ENCODE data around the gene NDFIP2.

Gene NDFIP2

DNA sequence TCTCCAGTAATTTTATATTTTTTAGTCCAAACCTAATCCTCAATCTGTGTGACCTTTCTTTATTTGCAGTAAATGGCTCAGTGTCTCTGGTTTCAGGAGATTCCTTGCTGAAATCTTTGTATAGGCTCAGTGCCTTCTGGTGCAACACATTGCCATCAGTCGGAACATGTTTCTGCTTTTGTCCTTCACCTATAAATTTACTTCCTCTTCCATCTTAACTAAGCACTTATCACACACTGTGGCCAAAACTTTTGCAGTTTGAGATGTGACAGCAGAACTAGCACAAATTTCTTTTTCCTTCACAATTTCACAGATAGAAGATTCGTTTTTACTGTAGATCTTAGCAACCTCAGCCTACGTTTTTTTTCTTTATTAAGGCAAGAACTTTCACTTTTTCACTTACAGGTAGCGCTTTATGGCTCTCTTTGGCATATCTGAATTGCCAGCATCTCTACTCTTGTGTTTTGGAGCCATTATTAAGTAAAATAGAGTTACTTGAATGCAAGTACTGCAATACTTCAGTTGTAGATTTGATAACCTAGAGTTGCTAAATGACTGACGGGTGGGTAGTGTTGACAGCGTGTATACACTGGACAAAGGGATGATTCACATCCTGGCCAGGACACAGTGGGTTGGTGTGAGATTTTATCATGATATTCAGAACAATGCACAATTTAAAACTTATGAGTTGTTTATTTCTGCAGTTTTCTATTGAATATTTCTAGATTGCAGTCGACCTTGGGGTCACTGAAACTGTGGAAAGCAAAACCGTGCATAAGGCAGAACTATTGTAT lies 44.3 kb downstream of the NDFIP2 start:
- ATAC-seq: no peak
- TF ChIP-seq, protein P1, sequence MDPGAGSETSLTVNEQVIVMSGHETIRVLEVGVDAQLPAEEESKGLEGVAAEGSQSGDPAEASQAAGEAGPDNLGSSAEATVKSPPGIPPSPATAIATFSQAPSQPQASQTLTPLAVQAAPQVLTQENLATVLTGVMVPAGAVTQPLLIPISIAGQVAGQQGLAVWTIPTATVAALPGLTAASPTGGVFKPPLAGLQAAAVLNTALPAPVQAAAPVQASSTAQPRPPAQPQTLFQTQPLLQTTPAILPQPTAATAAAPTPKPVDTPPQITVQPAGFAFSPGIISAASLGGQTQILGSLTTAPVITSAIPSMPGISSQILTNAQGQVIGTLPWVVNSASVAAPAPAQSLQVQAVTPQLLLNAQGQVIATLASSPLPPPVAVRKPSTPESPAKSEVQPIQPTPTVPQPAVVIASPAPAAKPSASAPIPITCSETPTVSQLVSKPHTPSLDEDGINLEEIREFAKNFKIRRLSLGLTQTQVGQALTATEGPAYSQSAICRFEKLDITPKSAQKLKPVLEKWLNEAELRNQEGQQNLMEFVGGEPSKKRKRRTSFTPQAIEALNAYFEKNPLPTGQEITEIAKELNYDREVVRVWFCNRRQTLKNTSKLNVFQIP (CRISPR knock-in tag; IDR thresholded peaks at IDR 0.05; ENCODE audit: borderline replicate concordance, low read depth): no peak
- TF ChIP-seq TCF4 (CRISPR knock-in tag; IDR thresholded peaks at IDR 0.05; ENCODE audit: borderline replicate concordance): no peak
- TF ChIP-seq CSDC2 (CRISPR knock-in tag; IDR thresholded peaks at IDR 0.05): no peak
- no peak for TF ChIP-seq ZNF565 (CRISPR knock-in tag; conservative IDR thresholded peaks at IDR 0.05; ENCODE audit: low read depth)
- TF ChIP-seq, protein P2, sequence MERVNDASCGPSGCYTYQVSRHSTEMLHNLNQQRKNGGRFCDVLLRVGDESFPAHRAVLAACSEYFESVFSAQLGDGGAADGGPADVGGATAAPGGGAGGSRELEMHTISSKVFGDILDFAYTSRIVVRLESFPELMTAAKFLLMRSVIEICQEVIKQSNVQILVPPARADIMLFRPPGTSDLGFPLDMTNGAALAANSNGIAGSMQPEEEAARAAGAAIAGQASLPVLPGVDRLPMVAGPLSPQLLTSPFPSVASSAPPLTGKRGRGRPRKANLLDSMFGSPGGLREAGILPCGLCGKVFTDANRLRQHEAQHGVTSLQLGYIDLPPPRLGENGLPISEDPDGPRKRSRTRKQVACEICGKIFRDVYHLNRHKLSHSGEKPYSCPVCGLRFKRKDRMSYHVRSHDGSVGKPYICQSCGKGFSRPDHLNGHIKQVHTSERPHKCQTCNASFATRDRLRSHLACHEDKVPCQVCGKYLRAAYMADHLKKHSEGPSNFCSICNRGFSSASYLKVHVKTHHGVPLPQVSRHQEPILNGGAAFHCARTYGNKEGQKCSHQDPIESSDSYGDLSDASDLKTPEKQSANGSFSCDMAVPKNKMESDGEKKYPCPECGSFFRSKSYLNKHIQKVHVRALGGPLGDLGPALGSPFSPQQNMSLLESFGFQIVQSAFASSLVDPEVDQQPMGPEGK (CRISPR knock-in tag; IDR thresholded peaks at IDR 0.05; ENCODE audit: borderline replicate concordance): no peak
- no peak for TF ChIP-seq PPARA (CRISPR knock-in tag; IDR thresholded peaks at IDR 0.05; ENCODE audit: borderline replicate concordance)
- TF ChIP-seq BACH2 (CRISPR knock-in tag; IDR thresholded peaks at IDR 0.05; ENCODE audit: borderline replicate concordance): no peak
- TF ChIP-seq ESRRG (CRISPR knock-in tag; IDR thresholded peaks at IDR 0.05): no peak

DNA sequence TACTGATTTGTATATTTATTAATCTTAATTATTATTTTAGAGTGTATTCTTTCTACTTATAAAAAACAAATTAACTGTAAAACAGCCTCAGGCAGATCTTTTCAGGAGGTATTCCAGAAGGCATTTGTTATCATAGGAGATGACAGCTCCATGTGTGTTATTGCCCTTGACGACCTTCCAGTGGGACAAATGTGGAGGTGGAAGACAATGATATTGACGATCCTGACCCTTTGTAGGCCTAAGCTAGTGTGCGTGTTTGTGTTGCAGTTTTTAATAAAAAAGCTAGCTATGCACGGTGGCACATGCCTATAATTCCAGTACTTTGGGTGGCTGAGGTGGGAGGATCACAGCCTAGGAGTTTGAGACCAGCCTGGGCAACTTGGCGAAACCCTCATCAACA lies 46.7 kb downstream of the NDFIP2 start:
- ATAC-seq: no peak
- TF ChIP-seq BACH2 (CRISPR knock-in tag; IDR thresholded peaks at IDR 0.05; ENCODE audit: borderline replicate concordance): no peak
- TF ChIP-seq ARNTL (CRISPR knock-in tag; IDR thresholded peaks at IDR 0.05; ENCODE audit: borderline replicate concordance, low read depth): no peak
- TF ChIP-seq, protein P3, sequence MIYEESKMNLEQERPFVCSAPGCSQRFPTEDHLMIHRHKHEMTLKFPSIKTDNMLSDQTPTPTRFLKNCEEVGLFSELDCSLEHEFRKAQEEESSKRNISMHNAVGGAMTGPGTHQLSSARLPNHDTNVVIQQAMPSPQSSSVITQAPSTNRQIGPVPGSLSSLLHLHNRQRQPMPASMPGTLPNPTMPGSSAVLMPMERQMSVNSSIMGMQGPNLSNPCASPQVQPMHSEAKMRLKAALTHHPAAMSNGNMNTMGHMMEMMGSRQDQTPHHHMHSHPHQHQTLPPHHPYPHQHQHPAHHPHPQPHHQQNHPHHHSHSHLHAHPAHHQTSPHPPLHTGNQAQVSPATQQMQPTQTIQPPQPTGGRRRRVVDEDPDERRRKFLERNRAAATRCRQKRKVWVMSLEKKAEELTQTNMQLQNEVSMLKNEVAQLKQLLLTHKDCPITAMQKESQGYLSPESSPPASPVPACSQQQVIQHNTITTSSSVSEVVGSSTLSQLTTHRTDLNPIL (CRISPR knock-in tag; IDR thresholded peaks at IDR 0.05; ENCODE audit: low read depth): no peak
- TF ChIP-seq ESRRG (CRISPR knock-in tag; IDR thresholded peaks at IDR 0.05): no peak
- no peak for TF ChIP-seq OSR1 (CRISPR knock-in tag; IDR thresholded peaks at IDR 0.05)
- TF ChIP-seq TOX (CRISPR knock-in tag; IDR thresholded peaks at IDR 0.05; ENCODE audit: borderline replicate concordance): no peak
- TF ChIP-seq, protein P4, sequence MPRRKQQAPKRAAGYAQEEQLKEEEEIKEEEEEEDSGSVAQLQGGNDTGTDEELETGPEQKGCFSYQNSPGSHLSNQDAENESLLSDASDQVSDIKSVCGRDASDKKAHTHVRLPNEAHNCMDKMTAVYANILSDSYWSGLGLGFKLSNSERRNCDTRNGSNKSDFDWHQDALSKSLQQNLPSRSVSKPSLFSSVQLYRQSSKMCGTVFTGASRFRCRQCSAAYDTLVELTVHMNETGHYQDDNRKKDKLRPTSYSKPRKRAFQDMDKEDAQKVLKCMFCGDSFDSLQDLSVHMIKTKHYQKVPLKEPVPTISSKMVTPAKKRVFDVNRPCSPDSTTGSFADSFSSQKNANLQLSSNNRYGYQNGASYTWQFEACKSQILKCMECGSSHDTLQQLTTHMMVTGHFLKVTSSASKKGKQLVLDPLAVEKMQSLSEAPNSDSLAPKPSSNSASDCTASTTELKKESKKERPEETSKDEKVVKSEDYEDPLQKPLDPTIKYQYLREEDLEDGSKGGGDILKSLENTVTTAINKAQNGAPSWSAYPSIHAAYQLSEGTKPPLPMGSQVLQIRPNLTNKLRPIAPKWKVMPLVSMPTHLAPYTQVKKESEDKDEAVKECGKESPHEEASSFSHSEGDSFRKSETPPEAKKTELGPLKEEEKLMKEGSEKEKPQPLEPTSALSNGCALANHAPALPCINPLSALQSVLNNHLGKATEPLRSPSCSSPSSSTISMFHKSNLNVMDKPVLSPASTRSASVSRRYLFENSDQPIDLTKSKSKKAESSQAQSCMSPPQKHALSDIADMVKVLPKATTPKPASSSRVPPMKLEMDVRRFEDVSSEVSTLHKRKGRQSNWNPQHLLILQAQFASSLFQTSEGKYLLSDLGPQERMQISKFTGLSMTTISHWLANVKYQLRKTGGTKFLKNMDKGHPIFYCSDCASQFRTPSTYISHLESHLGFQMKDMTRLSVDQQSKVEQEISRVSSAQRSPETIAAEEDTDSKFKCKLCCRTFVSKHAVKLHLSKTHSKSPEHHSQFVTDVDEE (CRISPR knock-in tag; IDR thresholded peaks at IDR 0.05): no peak
- TF ChIP-seq ZC3H10 (CRISPR knock-in tag; IDR thresholded peaks at IDR 0.05): no peak
- TF ChIP-seq, protein P2 (CRISPR knock-in tag; IDR thresholded peaks at IDR 0.05; ENCODE audit: borderline replicate concordance): no peak
- TF ChIP-seq, protein P1 (CRISPR knock-in tag; IDR thresholded peaks at IDR 0.05; ENCODE audit: borderline replicate concordance, low read depth): no peak
- TF ChIP-seq SNAI2 (CRISPR knock-in tag; IDR thresholded peaks at IDR 0.05): no peak
- TF ChIP-seq ISL1 (CRISPR knock-in tag; IDR thresholded peaks at IDR 0.05): no peak
- no peak for TF ChIP-seq CSDC2 (CRISPR knock-in tag; IDR thresholded peaks at IDR 0.05)
- TF ChIP-seq ZNF565 (CRISPR knock-in tag; conservative IDR thresholded peaks at IDR 0.05; ENCODE audit: low read depth): no peak
- no peak for TF ChIP-seq PPARA (CRISPR knock-in tag; IDR thresholded peaks at IDR 0.05; ENCODE audit: borderline replicate concordance)
- TF ChIP-seq TCF4 (CRISPR knock-in tag; IDR thresholded peaks at IDR 0.05; ENCODE audit: borderline replicate concordance): no peak
- no peak for TF ChIP-seq RARB (CRISPR knock-in tag; IDR thresholded peaks at IDR 0.05)
- TF ChIP-seq ZNF8 (CRISPR knock-in tag; IDR thresholded peaks at IDR 0.05): no peak
